HEK293 (cell line): ENCODE measurements around the gene PROX2.
A peak's percentile ranks its signal among the peaks of the same experiment; 100 is the strongest.

Experiments
- CTCF ChIA-PET: fragments of 350-600 bp; formaldehyde crosslinking; extraction: SDS; loops from one replicate; lab custom pipeline; 2021; ENCODE audit warnings: antibody characterized with exemption; lab: Yijun Ruan, JAX
- POLR2A ChIA-PET: fragments of 300-600 bp; formaldehyde crosslinking; extraction: SDS; loops from one replicate; lab custom pipeline; 2020; ENCODE audit warnings: antibody characterized with exemption, inconsistent platforms; lab: Yijun Ruan, JAX
- H3K27ac ChIP-seq: fragments of 200-500 bp; sonication (Bioruptor generic); 2 replicates; pipeline ENCODE4 v1.5.1; 2014; ENCODE audit warnings: low read depth, low read length, control low read depth, inconsistent platforms; ENCODE audit errors: extremely low read depth
- H3K36me3 ChIP-seq, 2 experiments: fragments of 200-500 bp in 1 of 2; sonication (Bioruptor generic) in 1 of 2; 1 replicate in 1 of 2; 2 replicates in 1 of 2; pipeline ENCODE4 v1.5.1; 2014 to 2017; ENCODE audit warnings: inconsistent platforms in 2 of 2, low read length in 2 of 2; ENCODE audit not compliant: control insufficient read depth in 2 of 2, insufficient read depth in 1 of 2
- H3K4me1 ChIP-seq: fragments of 200-500 bp; sonication (Bioruptor generic); 2 replicates; pipeline ENCODE4 v1.5.1; 2014; ENCODE audit warnings: mild to moderate bottlenecking, low read length, inconsistent platforms; ENCODE audit not compliant: control insufficient read depth, insufficient read depth
- H3K4me3 ChIP-seq: 2 replicates; pipeline ENCODE4 v1.5.1; 2011; ENCODE audit warnings: low read depth, mild to moderate bottlenecking, control low read depth, low read length, moderate library complexity
- H3K9me3 ChIP-seq: fragments of 200-500 bp; sonication (Bioruptor generic); 2 replicates; pipeline ENCODE4 v1.5.1; 2014; ENCODE audit warnings: low read depth, low read length, inconsistent platforms; ENCODE audit not compliant: control insufficient read depth, insufficient read depth
- BCL11A ChIP-seq: fragments of 450-650 bp; formaldehyde crosslinking; IDR thresholded peaks from 2 replicates; pipeline ENCODE4 v1.5.1; 2016; ENCODE audit warnings: low read depth, missing biosample characterization, missing genetic modification characterization
- GFI1B ChIP-seq: fragments of 450-650 bp; formaldehyde crosslinking; IDR thresholded peaks from 2 replicates; pipeline ENCODE4 v1.5.1; 2016; ENCODE audit warnings: missing biosample characterization, missing genetic modification characterization
- HOXA7 ChIP-seq: sonication (generic); formaldehyde crosslinking; IDR thresholded peaks from 2 replicates; pipeline ENCODE4 v1.8.1; 2022; ENCODE audit warnings: missing genetic modification reagents, borderline replicate concordance
- OSR2 ChIP-seq: fragments of 450-650 bp; formaldehyde crosslinking; IDR thresholded peaks from 2 replicates; pipeline ENCODE4 v1.5.1; 2016; ENCODE audit warnings: missing biosample characterization, missing genetic modification characterization
- SALL2 ChIP-seq: fragments of 450-650 bp; formaldehyde crosslinking; IDR thresholded peaks from 2 replicates; pipeline ENCODE4 v1.5.0; 2017; ENCODE audit warnings: missing biosample characterization, mild to moderate bottlenecking, missing genetic modification characterization, borderline replicate concordance
- ZBTB20 ChIP-seq: fragments of 450-650 bp; formaldehyde crosslinking; IDR thresholded peaks from 2 replicates; pipeline ENCODE4 v1.5.1; 2016; ENCODE audit warnings: missing biosample characterization, missing genetic modification characterization
- ZIC2 ChIP-seq: fragments of 450-650 bp; formaldehyde crosslinking; IDR thresholded peaks from 2 replicates; pipeline ENCODE4 v1.5.1; 2016; ENCODE audit warnings: missing biosample characterization, missing genetic modification characterization
- ZNF121 ChIP-seq: fragments of 450-650 bp; formaldehyde crosslinking; IDR thresholded peaks from 2 replicates; pipeline ENCODE4 v1.5.1; 2016; ENCODE audit warnings: missing biosample characterization, missing genetic modification characterization
- ZNF138 ChIP-seq: fragments of 450-650 bp; formaldehyde crosslinking; IDR thresholded peaks from 2 replicates; pipeline ENCODE4 v1.5.1; 2016; ENCODE audit warnings: missing biosample characterization, missing genetic modification characterization, borderline replicate concordance
- ZNF473 ChIP-seq: fragments of 450-650 bp; formaldehyde crosslinking; IDR thresholded peaks from 2 replicates; pipeline ENCODE4 v1.5.1; 2017; ENCODE audit warnings: missing biosample characterization, missing genetic modification characterization
- ZNF596 ChIP-seq: fragments of 450-650 bp; IDR thresholded peaks from 2 replicates; pipeline ENCODE4 v1.5.0; 2018; ENCODE audit warnings: missing biosample characterization, mild to moderate bottlenecking, missing genetic modification characterization, moderate library complexity
- ZNF629 ChIP-seq: fragments of 450-650 bp; formaldehyde crosslinking; IDR thresholded peaks from 2 replicates; pipeline ENCODE4 v1.5.1; 2017; ENCODE audit warnings: missing biosample characterization, missing genetic modification characterization
- ZNF660 ChIP-seq: fragments of 450-650 bp; IDR thresholded peaks from 2 replicates; pipeline ENCODE4 v1.5.1; 2018; ENCODE audit warnings: missing biosample characterization, mild to moderate bottlenecking, missing genetic modification characterization
- ZNF664 ChIP-seq: fragments of 450-650 bp; formaldehyde crosslinking; IDR thresholded peaks from 2 replicates; pipeline ENCODE4 v1.5.1; 2016; ENCODE audit warnings: missing biosample characterization, missing genetic modification characterization
- ZSCAN23 ChIP-seq: fragments of 450-650 bp; formaldehyde crosslinking; IDR thresholded peaks from 2 replicates; pipeline ENCODE4 v1.5.1; 2016; ENCODE audit warnings: missing biosample characterization, missing genetic modification characterization
- TF ChIP-seq, protein P1 (sequence below): fragments of 450-650 bp; formaldehyde crosslinking; IDR thresholded peaks from 2 replicates; pipeline ENCODE4 v1.5.1; 2016; ENCODE audit warnings: missing biosample characterization, missing genetic modification characterization, low read depth
- TF ChIP-seq, protein P2 (sequence below): fragments of 450-650 bp; formaldehyde crosslinking; IDR thresholded peaks from 2 replicates; pipeline ENCODE4 v1.5.1; 2016; ENCODE audit warnings: missing biosample characterization, missing genetic modification characterization
- TF ChIP-seq, protein P3 (sequence below): fragments of 450-650 bp; formaldehyde crosslinking; IDR thresholded peaks from 2 replicates; pipeline ENCODE4 v1.5.1; 2017; ENCODE audit warnings: missing biosample characterization, missing genetic modification characterization
- TF ChIP-seq, protein P4 (sequence below): IDR thresholded peaks from 2 replicates; pipeline ENCODE4 v1.6.1; 2011; ENCODE audit warnings: mild to moderate bottlenecking, low read depth, low read length, borderline replicate concordance
- TF ChIP-seq, protein P5 (sequence below): fragments of 450-650 bp; formaldehyde crosslinking; IDR thresholded peaks from 2 replicates; pipeline ENCODE4; 2016; ENCODE audit warnings: missing biosample characterization, missing genetic modification characterization

PROX2 gene

DNA sequence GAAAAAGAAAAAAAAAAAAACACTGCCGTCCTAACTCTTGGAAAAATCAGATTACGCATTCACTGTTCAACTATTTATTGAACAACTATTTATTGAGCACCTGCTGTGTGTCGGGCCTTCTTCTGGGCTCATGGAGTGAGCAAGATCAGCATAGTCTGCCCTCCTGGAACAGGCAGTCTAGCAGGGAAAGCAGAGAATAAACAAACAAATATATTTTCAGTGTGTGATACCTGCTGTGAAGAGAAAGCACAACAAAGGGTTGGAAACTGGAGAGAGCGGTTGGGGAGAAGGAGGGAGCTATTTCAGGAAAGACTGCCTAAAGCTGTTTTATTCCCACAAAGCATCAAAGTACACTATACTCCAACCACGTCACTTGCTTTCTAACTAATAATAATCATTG, 10.8 kb downstream of the PROX2 start:
- no peak overlapping the region for H3K27ac ChIP-seq
- H3K4me1 ChIP-seq: no peaks in the 10 kb centered on the region
- no peaks in the 10 kb centered on the region for H3K9me3 ChIP-seq
- ChIA-PET CTCF (interaction anchor here (0.6 kb wide), 1 partner anchor 306 kb away, joined by 3 read pairs; no protein-coding TSS in a partner anchor), POLR2A (interaction anchor here (0.7 kb wide), 1 partner anchor 55 kb away, joined by 5 read pairs; no protein-coding TSS in a partner anchor)
- 0 out of 2 replicates have a peak, but pooled peaks have one; percentile 21 for TF ChIP-seq ZIC2 (tag by site-specific recombination)
- peak; percentile 80 for TF ChIP-seq ZNF664 (tag by site-specific recombination)
- no peak for TF ChIP-seq ZNF473 (tag by site-specific recombination)
- H3K4me3 ChIP-seq: no peak overlapping the region
- no peaks in the 10 kb centered on the region for H3K36me3 ChIP-seq

DNA sequence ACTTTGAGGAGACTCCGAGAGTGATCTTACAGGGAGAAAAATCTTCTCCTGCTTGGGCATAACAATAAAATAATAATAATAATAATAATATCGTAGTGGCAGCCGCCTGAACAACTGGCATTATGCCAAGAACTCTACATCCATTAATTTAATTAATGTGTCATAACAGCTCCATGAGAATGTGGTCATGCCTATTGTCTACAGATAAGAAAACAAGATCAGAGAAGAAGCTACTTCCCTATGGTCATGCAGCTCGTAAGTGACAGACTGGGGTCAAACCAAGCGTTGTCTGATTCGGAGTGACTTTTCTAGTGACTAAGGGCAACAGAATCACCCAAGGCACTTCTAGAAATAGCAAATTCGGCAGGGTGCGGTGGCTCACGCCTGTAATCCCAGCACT, 11.7 kb downstream of the PROX2 start:
- TF ChIP-seq ZNF121 (tag by site-specific recombination): no peak
- TF ChIP-seq GFI1B (tag by site-specific recombination): no peak
- TF ChIP-seq, protein P1, sequence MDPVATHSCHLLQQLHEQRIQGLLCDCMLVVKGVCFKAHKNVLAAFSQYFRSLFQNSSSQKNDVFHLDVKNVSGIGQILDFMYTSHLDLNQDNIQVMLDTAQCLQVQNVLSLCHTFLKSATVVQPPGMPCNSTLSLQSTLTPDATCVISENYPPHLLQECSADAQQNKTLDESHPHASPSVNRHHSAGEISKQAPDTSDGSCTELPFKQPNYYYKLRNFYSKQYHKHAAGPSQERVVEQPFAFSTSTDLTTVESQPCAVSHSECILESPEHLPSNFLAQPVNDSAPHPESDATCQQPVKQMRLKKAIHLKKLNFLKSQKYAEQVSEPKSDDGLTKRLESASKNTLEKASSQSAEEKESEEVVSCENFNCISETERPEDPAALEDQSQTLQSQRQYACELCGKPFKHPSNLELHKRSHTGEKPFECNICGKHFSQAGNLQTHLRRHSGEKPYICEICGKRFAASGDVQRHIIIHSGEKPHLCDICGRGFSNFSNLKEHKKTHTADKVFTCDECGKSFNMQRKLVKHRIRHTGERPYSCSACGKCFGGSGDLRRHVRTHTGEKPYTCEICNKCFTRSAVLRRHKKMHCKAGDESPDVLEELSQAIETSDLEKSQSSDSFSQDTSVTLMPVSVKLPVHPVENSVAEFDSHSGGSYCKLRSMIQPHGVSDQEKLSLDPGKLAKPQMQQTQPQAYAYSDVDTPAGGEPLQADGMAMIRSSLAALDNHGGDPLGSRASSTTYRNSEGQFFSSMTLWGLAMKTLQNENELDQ: no peak
- TF ChIP-seq, protein P2, sequence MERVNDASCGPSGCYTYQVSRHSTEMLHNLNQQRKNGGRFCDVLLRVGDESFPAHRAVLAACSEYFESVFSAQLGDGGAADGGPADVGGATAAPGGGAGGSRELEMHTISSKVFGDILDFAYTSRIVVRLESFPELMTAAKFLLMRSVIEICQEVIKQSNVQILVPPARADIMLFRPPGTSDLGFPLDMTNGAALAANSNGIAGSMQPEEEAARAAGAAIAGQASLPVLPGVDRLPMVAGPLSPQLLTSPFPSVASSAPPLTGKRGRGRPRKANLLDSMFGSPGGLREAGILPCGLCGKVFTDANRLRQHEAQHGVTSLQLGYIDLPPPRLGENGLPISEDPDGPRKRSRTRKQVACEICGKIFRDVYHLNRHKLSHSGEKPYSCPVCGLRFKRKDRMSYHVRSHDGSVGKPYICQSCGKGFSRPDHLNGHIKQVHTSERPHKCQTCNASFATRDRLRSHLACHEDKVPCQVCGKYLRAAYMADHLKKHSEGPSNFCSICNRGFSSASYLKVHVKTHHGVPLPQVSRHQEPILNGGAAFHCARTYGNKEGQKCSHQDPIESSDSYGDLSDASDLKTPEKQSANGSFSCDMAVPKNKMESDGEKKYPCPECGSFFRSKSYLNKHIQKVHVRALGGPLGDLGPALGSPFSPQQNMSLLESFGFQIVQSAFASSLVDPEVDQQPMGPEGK (tag by site-specific recombination): no peak
- TF ChIP-seq, protein P3, sequence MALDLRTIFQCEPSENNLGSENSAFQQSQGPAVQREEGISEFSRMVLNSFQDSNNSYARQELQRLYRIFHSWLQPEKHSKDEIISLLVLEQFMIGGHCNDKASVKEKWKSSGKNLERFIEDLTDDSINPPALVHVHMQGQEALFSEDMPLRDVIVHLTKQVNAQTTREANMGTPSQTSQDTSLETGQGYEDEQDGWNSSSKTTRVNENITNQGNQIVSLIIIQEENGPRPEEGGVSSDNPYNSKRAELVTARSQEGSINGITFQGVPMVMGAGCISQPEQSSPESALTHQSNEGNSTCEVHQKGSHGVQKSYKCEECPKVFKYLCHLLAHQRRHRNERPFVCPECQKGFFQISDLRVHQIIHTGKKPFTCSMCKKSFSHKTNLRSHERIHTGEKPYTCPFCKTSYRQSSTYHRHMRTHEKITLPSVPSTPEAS (tag by site-specific recombination): no peak
- TF ChIP-seq, protein P4, sequence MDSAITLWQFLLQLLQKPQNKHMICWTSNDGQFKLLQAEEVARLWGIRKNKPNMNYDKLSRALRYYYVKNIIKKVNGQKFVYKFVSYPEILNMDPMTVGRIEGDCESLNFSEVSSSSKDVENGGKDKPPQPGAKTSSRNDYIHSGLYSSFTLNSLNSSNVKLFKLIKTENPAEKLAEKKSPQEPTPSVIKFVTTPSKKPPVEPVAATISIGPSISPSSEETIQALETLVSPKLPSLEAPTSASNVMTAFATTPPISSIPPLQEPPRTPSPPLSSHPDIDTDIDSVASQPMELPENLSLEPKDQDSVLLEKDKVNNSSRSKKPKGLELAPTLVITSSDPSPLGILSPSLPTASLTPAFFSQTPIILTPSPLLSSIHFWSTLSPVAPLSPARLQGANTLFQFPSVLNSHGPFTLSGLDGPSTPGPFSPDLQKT: no peak
- no peak for TF ChIP-seq ZBTB20 (tag by site-specific recombination)
- no peak for TF ChIP-seq SALL2
- TF ChIP-seq ZSCAN23 (tag by site-specific recombination): no peak
- TF ChIP-seq BCL11A (tag by site-specific recombination): no peak
- TF ChIP-seq ZNF629: no peak
- TF ChIP-seq OSR2 (tag by site-specific recombination): no peak
- TF ChIP-seq ZNF660 (tag by site-specific recombination): no peak
- TF ChIP-seq, protein P5, sequence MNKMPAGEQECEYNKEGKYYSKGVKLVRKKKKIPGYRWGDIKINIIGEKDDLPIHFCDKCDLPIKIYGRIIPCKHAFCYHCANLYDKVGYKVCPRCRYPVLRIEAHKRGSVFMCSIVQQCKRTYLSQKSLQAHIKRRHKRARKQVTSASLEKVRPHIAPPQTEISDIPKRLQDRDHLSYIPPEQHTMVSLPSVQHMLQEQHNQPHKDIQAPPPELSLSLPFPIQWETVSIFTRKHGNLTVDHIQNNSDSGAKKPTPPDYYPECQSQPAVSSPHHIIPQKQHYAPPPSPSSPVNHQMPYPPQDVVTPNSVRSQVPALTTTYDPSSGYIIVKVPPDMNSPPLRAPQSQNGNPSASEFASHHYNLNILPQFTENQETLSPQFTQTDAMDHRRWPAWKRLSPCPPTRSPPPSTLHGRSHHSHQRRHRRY (tag by site-specific recombination): no peak
- no peak for TF ChIP-seq ZNF596 (tag by site-specific recombination)
- no peak for TF ChIP-seq HOXA7 (CRISPR knock-in tag)
- no peak for TF ChIP-seq ZNF138 (tag by site-specific recombination)
- CTCF ChIA-PET: interaction anchor here (0.6 to 10.8 kb wide), 3 partner anchors 42 to 255 kb away, joined by 3 to 195 read pairs (median 3); no protein-coding TSS in a partner anchor
- Histone ChIP-seq H3K4me3 (no peak overlapping the region), H3K4me1 (no peaks in the 10 kb centered on the region), H3K36me3 (no peaks in the 10 kb centered on the region), H3K27ac (no peak overlapping the region), H3K9me3 (no peaks in the 10 kb centered on the region)
- POLR2A ChIA-PET: no interaction called here
